NCI-H1048 (cell line): ENCODE data around the gene PRTG.
"Not testable (repeated sequence)": the region's sequence is repeated elsewhere in the genome, so short reads cannot be mapped to it uniquely, and the experiment has no call there.

Source experiments
- DNase-seq: peaks from one replicate; lab custom pipeline; 2025; lab: John Stamatoyannopoulos, UW

The PRTG gene

GRCh38 chr15:55742498-55742926, 440 bp downstream of the PRTG start:
- DNase-seq = no peak

DNA sequence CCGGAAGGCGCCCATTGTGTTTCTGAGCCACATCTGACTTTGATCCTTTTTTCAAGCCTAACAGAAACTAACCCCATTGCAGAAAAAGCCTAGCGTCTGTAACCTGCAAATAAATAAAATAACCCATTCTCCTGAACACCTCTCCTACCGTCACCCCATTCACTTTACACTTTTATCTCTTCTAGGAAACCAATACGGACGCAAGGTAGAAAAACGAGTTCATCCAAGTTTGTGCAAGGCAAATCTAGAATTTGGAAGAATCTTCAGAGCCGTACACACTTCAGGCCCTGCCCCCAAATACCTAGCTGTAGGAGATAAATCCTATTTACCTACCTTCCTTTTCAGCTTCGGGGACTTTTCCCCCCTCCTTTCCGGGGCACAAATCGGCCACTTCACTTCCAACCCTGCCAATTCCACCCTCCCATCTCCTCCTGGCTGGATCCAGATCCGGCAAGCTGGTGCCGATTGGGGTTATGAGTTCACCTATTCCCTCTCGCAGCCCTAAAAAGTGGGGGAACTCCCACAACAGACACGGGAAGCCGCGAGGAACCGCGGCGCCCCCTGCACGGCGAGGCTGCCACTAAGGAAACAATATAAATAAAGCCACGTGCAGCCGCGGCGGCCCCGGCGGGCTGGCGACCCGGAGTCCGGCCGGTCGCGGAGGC, 987 bp downstream of the PRTG start:
- no peak for DNase-seq

DNA sequence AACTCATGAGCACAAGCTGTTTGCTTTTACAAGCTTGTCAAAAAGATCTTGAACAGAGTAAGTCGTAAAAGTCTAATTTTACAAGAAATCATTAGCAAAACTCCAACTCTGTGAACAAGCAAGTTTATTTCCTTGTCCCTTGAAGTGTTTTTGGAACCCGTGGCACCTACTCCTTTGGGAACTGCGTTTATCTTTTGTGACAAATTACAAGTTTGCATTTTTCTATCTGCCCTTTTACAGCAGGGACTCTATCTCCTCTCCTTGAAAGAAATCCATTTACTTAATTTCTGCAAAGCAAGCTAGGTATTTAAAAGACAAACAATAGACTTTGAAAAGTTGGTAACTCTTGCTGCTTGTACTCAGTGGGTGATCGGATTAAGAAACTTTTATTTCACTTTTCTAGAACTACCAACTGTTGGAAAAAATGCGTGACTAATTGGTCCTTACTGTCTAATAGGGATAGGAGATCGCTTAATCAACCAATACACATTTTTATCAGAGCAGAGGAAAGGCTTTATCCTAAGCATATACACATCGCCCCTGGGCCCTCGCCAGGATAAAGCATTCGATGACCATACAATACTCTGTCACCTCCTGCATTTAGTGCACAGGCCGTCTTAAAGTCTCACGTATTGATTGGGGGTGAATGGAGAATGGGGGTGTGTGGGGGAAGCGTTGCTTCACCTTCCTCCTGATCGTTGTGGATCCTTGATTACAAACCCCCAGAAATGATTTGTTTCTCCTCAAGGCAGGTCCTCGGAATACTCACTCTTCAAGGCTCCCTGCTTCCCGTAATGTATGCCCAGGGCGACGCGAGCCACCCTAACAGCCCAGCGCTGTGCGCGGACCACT, 1.7 kb downstream of the PRTG start:
- no peak for DNase-seq

- no peak for DNase-seq
Observed at GRCh38 chr15:55740359-55740878, 2.5 kb downstream of the PRTG start.

DNA sequence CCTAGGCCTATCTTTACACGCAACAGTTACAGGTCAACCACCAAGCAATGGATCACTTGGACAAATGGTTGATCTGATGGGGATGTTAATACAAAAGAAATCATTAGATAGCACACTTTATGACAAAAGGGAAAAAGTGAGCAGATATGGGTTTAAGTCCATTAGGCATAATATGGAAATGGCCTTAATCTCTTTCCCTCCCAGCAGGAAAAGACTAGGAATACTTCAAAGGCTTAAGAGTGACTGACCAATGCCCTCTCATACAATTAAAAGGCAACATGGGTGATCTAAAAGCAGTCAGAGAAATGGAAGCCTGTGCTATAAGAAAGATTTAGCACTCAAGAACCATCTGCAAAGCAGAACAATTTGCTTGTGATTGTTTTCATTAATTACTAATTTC, 3.3 kb downstream of the PRTG start:
- DNase-seq = no peak

GRCh38 chr15:55738715-55739114, 4.2 kb downstream of the PRTG start:
- DNase-seq = no peak

- DNase-seq = no peak
Observed at GRCh38 chr15:55737373-55737772, 5.6 kb downstream of the PRTG start.

DNA sequence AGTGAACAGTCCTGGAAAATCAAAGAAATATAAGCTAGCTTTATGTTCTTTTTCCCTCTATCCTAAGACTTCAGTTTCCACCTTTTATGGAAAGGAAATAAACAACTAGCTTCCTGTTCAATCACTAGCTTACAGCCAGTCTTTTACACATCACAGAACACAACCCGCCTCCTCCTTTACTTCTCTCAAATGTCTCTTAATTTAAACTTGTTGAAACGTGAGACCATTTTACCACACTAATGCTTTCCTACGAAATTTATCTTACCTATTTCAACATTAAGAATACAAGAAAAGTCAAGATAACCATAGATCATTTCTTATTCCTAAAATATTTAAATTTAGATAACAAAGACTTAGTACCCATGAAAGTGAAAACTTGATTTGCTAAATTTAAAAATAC, 6.2 kb downstream of the PRTG start:
- no peak for DNase-seq

- DNase-seq = no peak
Observed at GRCh38 chr15:55734641-55735040, 8.3 kb downstream of the PRTG start.

- DNase-seq = not testable (repeated sequence)
Observed at GRCh38 chr15:55733461-55733860, 9.5 kb downstream of the PRTG start.

GRCh38 chr15:55721554-55722185, 21.3 kb downstream of the PRTG start:
- no peak for DNase-seq

DNA sequence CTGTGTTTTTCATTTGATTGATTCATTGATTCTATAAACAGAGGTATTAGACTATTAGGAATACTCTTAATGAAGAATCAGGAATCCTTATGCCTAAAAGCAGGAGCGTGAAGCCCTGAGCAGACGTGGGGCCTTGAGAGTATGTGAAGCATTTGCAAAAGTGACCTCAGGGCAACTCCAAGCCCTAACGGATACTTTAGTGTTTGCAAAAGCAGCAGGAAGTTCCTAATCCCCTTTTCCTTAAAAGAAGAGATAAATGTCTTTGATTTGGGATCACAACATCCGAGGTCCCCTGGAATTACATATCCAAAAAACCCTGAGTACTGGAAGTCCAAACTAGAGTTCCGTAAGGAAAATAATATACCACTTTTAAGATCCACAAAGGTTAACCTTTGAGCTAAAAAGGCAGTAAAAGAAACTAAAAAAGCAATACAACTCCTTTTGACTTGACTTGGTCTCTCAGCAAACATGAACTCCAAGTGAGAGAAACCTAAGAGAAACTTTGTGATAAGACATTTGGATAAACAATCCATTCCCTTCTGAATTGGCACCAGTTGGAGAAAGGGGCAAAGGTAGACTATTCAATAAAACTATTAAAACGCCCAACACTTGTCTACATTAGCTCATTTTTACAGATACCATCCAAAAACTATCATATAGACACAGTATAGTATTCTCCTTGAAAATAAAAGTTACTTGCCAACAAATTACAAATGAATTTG, 27.4 kb downstream of the PRTG start:
- no peak for DNase-seq

DNA sequence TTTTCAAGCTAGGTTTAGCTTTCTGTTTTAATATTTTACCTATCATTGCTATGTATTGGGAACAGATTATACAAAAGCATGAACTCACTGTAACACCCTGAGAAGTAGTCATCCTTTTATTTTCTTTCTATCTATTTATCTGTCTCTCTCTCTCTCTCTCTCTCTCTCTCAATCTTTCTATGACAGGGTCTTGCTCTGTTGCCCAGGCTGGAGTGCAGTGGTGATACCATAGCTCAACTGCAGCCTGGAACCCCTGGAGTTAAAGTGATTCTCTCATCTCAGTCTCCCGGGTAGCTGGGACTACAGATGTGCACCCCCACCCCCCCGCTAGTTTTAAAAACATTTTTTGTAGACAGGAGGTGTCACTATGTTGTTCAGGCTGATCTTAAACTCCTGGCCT, 28.9 kb downstream of the PRTG start:
- no peak for DNase-seq

- DNase-seq = no peak
Observed at GRCh38 chr15:55712363-55712762, 30.6 kb downstream of the PRTG start.

DNA sequence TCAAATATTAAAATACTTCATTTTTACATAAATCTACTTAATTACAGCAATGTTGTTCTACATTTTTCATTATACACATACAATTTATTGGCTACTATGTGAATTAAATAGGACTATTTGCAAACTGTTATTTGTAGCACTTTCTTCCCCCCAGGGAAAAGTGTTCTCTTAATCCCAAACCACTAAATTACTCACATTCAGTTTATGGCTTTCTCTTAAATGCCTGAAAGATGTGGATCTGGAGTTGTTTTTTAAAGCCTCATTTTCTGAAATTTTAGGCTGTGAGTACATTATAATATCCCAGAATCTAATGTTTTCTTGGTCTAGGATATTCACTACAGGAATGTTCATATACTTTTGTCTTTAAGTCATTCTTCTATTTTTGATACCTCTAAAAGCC, 32.7 kb downstream of the PRTG start:
- DNase-seq = no peak

DNA sequence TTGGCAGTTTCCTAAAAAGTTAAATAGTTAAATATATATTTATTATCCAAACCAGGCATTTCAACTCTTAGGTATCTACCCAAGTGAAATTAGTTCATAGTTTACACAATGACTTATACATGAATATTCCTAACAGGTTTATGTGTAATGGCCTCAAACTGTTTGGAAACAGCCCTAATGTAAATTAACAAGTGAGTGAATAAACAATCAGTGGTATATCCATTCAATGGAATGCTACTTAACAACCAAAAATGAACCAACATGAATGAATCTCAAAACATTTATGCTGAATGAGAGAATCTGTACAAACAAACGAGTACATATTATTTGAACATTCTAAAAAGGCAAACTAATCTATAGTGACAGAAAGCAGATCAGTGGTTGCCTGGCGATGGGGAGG, 33.5 kb downstream of the PRTG start:
- DNase-seq = no peak

- DNase-seq = no peak
Observed at GRCh38 chr15:55708720-55709119, 34.2 kb downstream of the PRTG start.

DNA sequence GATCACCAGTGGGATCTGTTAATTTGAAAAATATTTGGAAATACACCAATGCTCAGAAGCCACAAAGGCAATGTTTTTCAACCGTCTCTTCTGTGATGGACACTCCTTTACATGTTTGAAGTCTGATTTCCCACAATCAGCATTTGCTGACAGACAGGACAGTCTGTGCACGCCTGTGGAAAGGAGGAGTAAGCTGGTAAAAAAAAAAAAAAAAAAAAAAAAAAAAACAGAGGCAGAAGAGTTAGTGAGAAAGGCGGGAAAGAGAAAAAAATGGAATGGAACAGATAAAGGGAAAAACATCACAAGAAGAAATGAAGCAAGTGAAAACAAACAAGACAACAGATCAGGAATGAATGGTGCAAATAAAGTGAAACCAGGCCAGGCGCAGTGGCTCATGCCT, 35.0 kb downstream of the PRTG start:
- no peak for DNase-seq

GRCh38 chr15:55707518-55707917, 35.4 kb downstream of the PRTG start:
- no peak for DNase-seq

DNA sequence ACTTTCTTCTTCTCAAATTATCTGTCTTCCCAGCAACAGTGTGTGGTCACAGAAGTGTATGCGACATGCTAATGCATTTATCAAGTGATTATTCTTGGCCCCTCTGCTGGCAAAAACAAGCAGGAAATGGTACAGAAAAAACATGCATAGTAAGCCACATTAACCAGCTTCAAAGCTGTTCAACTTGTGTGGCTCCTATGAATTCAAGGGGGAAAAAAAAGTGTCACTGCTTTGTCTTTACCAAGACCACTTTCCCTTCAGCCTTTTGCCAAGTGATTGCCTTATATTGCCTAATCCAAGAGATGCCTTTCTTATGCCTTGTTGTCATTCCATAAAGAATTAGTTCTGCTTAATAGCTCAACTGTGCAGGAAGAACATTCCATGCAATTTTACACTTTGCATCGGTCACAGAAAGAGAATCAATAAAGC, 39.1 kb downstream of the PRTG start:
- DNase-seq = no peak

DNA sequence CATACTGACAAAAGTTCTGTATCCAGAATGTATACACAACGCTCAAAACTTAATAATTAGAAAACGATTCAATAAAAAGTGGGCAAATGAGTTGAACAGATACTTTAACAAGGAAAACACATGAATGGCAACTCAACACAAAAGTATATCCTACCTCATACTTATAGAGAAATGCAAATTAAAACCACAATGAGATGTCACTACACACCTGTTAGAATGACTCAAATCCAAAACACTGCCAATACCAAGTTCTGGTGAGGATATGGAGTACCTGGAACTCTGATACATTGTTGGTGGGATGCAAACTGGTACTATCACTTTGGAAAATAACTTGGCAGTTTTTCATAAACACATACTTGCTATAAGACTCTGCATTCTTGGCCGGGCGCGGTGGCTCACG, 42.1 kb downstream of the PRTG start:
- DNase-seq = no peak

GRCh38 chr15:55698653-55699052, 44.3 kb downstream of the PRTG start:
- DNase-seq = no peak
